ENCODE results near the gene CLIC5.
A peak's percentile ranks its signal among the peaks of the same experiment; 100 is the strongest.

The CLIC5 gene

DNA sequence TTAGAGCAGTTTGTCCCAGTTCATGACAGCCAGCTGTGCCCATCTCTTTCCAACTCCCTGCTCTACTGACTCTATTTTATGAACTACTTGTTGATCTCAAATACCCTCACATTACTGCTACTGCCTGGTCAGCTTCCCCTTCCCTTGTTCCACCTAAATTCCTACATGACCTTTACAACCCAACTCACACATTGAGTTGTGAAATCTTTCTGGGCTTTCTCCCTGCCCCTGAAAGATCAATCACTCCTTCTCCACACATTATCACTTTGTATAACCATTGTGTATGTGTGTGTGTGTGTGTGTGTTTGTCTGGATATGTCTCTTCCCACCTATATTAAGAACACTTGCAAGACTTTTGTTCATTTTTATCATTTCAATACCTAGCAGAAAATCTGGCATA, 42.1 kb upstream of the CLIC5 start:
- Histone ChIP-seq H3K27ac (ENCODE audit: low read depth, low read length) (no peak overlapping the region), H3K4me1 (ENCODE audit: control insufficient read depth, low read depth, low read length) (no peaks in the 10 kb centered on the region), H3K79me1 (ENCODE audit: low read length) (no peaks in the 10 kb centered on the region), H3K4ac (ENCODE audit: low read depth, low read length) (no peak overlapping the region), H4K8ac (ENCODE audit: low read depth, low read length) (no peak overlapping the region), H3K27me3 (ENCODE audit: insufficient read depth, low read length, poor library complexity) (no peaks in the 10 kb centered on the region), H3K4me2 (ENCODE audit: low read length) (no peak overlapping the region), H3K4me3 (ENCODE audit: low read length) (no peak overlapping the region), H3K56ac (ENCODE audit: low read length) (no peak overlapping the region), H3K23ac (ENCODE audit: low read length) (no peak overlapping the region), H3K79me2 (ENCODE audit: control insufficient read depth, insufficient read depth, low read length) (no peaks in the 10 kb centered on the region), H2AK5ac (ENCODE audit: low read length) (no peak overlapping the region), H3K36me3 (ENCODE audit: control insufficient read depth, insufficient read depth, low read length) (no peaks in the 10 kb centered on the region), H3K9ac (ENCODE audit: low read length) (no peak overlapping the region), H2BK15ac (replicated peaks; ENCODE audit: low read depth) (no peak overlapping the region), H4K5ac (ENCODE audit: low read length) (no peak overlapping the region), H2BK120ac (ENCODE audit: low read depth, low read length) (no peak overlapping the region), H2BK5ac (ENCODE audit: low read length) (no peak overlapping the region), H3K18ac (ENCODE audit: low read length) (no peak overlapping the region)
- DNase-seq = no peak

DNA sequence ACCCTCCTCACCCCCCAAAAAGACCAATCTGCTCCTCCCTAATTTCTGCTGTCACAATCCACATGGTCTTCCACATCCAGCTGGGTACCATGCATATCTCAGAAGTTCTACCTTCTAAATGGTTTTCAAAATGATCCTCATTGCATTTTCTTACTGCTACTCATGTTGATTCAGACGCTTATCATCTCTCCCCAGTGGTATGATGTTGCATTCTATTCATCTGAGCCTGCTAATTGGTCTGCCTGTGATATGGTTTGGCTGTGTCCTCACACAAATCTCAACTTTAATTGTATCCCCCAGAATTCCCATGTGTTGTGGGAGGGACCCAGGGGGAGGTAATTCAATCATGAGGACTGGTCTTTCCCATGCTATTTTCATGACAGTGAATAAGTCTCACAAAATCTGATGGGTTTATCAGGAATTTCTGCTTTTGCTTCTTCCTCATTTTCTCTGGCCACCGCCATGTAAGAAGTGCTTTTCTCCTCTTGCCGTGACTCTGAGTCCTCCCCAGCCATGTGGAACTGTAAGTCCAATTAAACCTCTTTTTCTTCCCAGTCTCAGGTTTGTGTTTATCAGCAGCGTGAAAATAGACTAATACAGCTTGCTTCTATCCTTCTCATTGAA, 41.4 kb upstream of the CLIC5 start:
- H3K18ac ChIP-seq (ENCODE audit: low read length) = no peak overlapping the region
- no peaks in the 10 kb centered on the region for H3K27me3 ChIP-seq (ENCODE audit: insufficient read depth, low read length, poor library complexity)
- peak; percentile 23 for DNase-seq
- no peaks in the 10 kb centered on the region for H3K36me3 ChIP-seq (ENCODE audit: control insufficient read depth, insufficient read depth, low read length)
- H2BK15ac ChIP-seq (replicated peaks; ENCODE audit: low read depth) = no peak overlapping the region
- no peak overlapping the region for H2BK120ac ChIP-seq (ENCODE audit: low read depth, low read length)
- H4K5ac ChIP-seq (ENCODE audit: low read length) = no peak overlapping the region
- no peak overlapping the region for H2AK5ac ChIP-seq (ENCODE audit: low read length)
- no peaks in the 10 kb centered on the region for H3K79me2 ChIP-seq (ENCODE audit: control insufficient read depth, insufficient read depth, low read length)
- H2BK5ac ChIP-seq (ENCODE audit: low read length) = no peak overlapping the region
- H3K23ac ChIP-seq (ENCODE audit: low read length) = no peak overlapping the region
- H3K4me3 ChIP-seq (ENCODE audit: low read length) = no peak overlapping the region
- no peak overlapping the region for H3K4me2 ChIP-seq (ENCODE audit: low read length)
- H3K4ac ChIP-seq (ENCODE audit: low read depth, low read length) = no peak overlapping the region
- no peaks in the 10 kb centered on the region for H3K4me1 ChIP-seq (ENCODE audit: control insufficient read depth, low read depth, low read length)
- H4K8ac ChIP-seq (ENCODE audit: low read depth, low read length) = no peak overlapping the region
- no CpG with 5 or more reads among the region's 4 CpGs for WGBS (ENCODE audit: extremely low coverage, insufficient coverage, low lambda C conversion rate)
- no peaks in the 10 kb centered on the region for H3K79me1 ChIP-seq (ENCODE audit: low read length)
- no peak overlapping the region for H3K9ac ChIP-seq (ENCODE audit: low read length)
- H3K27ac ChIP-seq (ENCODE audit: low read depth, low read length) = no peak overlapping the region
- no peak overlapping the region for H3K56ac ChIP-seq (ENCODE audit: low read length)

DNA sequence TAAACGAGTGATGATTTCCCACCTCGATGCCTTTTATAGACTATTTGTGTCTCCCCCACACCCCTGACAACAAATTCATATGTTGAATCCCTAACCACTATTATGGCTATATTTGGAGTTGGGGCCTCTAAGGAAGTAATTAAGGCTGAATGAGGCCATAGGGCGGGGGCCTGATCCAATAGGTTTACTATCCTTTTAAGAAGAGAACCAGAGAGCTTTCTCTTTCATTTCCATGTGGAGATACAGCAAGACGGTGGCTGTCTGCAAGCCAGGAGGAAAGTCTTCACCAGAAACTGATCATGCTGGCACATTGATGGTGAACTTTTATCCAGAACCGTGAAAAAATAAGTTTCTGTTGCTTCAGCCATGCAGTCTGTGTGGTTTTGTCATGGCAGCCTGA, 38.9 kb upstream of the CLIC5 start:
- no peak overlapping the region for H3K4me2 ChIP-seq (ENCODE audit: low read length)
- WGBS (ENCODE audit: extremely low coverage, insufficient coverage, low lambda C conversion rate) = no CpG with 5 or more reads among the region's 5 CpGs

DNA sequence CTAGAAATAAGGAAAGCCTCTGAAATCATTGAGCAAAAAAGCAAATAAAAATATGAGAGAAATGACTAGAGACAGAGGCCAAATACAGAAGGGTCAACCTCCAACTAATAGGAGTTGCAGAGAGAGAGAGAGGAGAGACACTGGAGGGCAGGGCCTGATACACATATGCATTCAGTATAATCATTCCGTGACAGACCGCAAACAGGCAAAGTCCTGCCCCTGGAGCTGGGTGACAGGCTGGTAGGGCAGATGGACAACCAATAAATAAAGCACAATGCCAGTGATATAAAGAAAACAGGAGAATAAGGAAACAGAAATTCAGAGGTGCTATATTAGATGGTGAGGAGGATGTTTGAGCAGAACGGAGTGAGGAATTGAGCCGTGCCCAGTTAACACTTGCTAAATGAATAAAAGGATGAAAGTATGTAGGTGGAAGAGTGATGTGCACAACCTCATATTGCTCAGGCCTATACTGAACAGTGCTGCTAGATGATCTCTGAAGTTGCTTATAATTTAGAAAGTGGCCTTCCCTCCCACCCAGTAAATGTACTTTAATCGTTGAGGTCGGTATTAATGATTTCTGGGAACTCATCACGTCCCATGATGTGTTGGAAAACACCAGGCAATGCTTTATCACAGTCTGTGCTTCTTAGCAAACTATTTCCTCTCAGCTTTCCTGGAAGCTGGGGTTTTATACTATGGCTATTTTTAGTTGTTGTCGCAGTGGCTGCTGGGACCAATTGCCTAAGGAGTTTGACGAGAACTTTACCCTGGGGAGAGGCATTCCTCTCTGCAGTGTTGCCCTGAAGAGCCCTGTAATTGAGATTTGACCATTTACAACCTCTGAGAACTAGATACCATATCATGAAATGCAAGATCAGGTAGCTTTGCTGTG, 37.6 kb upstream of the CLIC5 start:
- Histone ChIP-seq H3K9ac (ENCODE audit: low read length) (no peak overlapping the region), H3K56ac (ENCODE audit: low read length) (no peak overlapping the region), H3K4ac (ENCODE audit: low read depth, low read length) (no peak overlapping the region), H3K4me2 (ENCODE audit: low read length) (no peak overlapping the region), H3K27me3 (ENCODE audit: insufficient read depth, low read length, poor library complexity) (no peaks in the 10 kb centered on the region), H2AK5ac (ENCODE audit: low read length) (no peak overlapping the region), H3K18ac (ENCODE audit: low read length) (no peak overlapping the region), H3K27ac (ENCODE audit: low read depth, low read length) (no peak overlapping the region), H2BK120ac (ENCODE audit: low read depth, low read length) (no peak overlapping the region), H4K5ac (ENCODE audit: low read length) (no peak overlapping the region), H4K8ac (ENCODE audit: low read depth, low read length) (no peak overlapping the region), H2BK5ac (ENCODE audit: low read length) (no peak overlapping the region), H2BK15ac (replicated peaks; ENCODE audit: low read depth) (no peak overlapping the region), H3K4me3 (ENCODE audit: low read length) (no peak overlapping the region), H3K23ac (ENCODE audit: low read length) (no peak overlapping the region), H3K79me2 (ENCODE audit: control insufficient read depth, insufficient read depth, low read length) (no peaks in the 10 kb centered on the region), H3K36me3 (ENCODE audit: control insufficient read depth, insufficient read depth, low read length) (no peaks in the 10 kb centered on the region), H3K4me1 (ENCODE audit: control insufficient read depth, low read depth, low read length) (peaks cover 9% of the 10 kb centered on the region), H3K79me1 (ENCODE audit: low read length) (no peaks in the 10 kb centered on the region)
- no CpG with 5 or more reads among the region's 9 CpGs for WGBS (ENCODE audit: extremely low coverage, insufficient coverage, low lambda C conversion rate)
- DNase-seq = no peak

More for the DNA sequence above, 38.9 kb upstream of the CLIC5 start:
- Histone ChIP-seq H3K36me3 (ENCODE audit: control insufficient read depth, insufficient read depth, low read length) (no peaks in the 10 kb centered on the region), H2BK15ac (replicated peaks; ENCODE audit: low read depth) (no peak overlapping the region), H3K4me1 (ENCODE audit: control insufficient read depth, low read depth, low read length) (peaks cover 4% of the 10 kb centered on the region), H3K4me3 (ENCODE audit: low read length) (no peak overlapping the region), H3K79me1 (ENCODE audit: low read length) (no peaks in the 10 kb centered on the region), H3K56ac (ENCODE audit: low read length) (no peak overlapping the region), H2BK120ac (ENCODE audit: low read depth, low read length) (no peak overlapping the region), H4K8ac (ENCODE audit: low read depth, low read length) (no peak overlapping the region), H3K27ac (ENCODE audit: low read depth, low read length) (no peak overlapping the region), H3K23ac (ENCODE audit: low read length) (no peak overlapping the region), H3K9ac (ENCODE audit: low read length) (no peak overlapping the region), H3K27me3 (ENCODE audit: insufficient read depth, low read length, poor library complexity) (no peaks in the 10 kb centered on the region), H3K18ac (ENCODE audit: low read length) (no peak overlapping the region), H4K5ac (ENCODE audit: low read length) (no peak overlapping the region), H2BK5ac (ENCODE audit: low read length) (no peak overlapping the region), H3K4ac (ENCODE audit: low read depth, low read length) (no peak overlapping the region), H3K79me2 (ENCODE audit: control insufficient read depth, insufficient read depth, low read length) (no peaks in the 10 kb centered on the region), H2AK5ac (ENCODE audit: low read length) (no peak overlapping the region)
- no peak for DNase-seq

DNA sequence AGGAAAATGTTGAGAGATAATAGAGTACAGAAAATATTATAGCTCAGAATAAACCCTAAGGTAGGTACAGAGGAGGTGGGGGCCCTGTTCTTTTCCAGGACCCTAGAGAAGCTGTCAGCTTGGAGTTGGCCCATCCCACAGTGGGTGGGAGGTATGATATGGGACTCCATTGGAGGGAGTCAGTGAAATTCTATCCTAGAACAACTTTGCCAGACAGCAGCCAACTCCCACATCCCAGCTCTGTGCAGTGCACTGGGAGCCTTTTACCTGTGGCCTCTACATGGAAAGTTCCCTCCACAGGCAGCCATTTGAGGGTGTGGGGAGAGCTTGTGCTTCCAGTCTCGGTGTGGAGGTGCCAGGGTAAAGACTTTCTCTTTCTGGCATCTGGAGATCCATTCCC, 36.8 kb upstream of the CLIC5 start:
- Histone ChIP-seq H3K23ac (ENCODE audit: low read length) (no peak overlapping the region), H2BK5ac (ENCODE audit: low read length) (no peak overlapping the region), H3K79me1 (ENCODE audit: low read length) (no peaks in the 10 kb centered on the region), H3K79me2 (ENCODE audit: control insufficient read depth, insufficient read depth, low read length) (no peaks in the 10 kb centered on the region), H3K4me1 (ENCODE audit: control insufficient read depth, low read depth, low read length) (peaks cover 10% of the 10 kb centered on the region), H3K36me3 (ENCODE audit: control insufficient read depth, insufficient read depth, low read length) (no peaks in the 10 kb centered on the region), H2AK5ac (ENCODE audit: low read length) (no peak overlapping the region), H3K4ac (ENCODE audit: low read depth, low read length) (no peak overlapping the region), H2BK120ac (ENCODE audit: low read depth, low read length) (no peak overlapping the region), H4K5ac (ENCODE audit: low read length) (no peak overlapping the region), H3K9ac (ENCODE audit: low read length) (no peak overlapping the region), H3K27me3 (ENCODE audit: insufficient read depth, low read length, poor library complexity) (no peaks in the 10 kb centered on the region), H4K8ac (ENCODE audit: low read depth, low read length) (no peak overlapping the region), H3K27ac (ENCODE audit: low read depth, low read length) (no peak overlapping the region), H3K18ac (ENCODE audit: low read length) (no peak overlapping the region), H2BK15ac (replicated peaks; ENCODE audit: low read depth) (no peak overlapping the region), H3K4me2 (ENCODE audit: low read length) (no peak overlapping the region), H3K56ac (ENCODE audit: low read length) (no peak overlapping the region), H3K4me3 (ENCODE audit: low read length) (no peak overlapping the region)
- DNase-seq = no peak
- WGBS (ENCODE audit: extremely low coverage, insufficient coverage, low lambda C conversion rate) = no CpG with 5 or more reads among the region's 1 CpG

DNA sequence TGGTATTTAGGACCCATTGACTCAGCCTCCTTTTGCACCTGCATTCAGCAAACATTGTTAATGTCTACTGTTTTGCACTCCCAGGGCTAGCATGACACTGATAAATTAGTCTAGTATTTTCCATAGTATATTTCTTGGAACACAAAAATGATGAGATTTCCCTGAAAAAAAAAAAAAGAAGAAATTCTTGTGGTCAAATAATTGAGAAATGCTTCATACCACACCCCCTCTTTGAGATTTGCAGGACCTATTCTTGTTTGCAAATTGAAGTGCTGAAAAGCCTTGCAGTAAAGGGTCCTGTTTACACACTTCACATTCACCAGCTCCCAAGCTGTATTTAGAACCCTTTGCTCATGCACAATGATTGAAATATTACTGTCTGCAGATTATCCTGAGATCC, 36.3 kb upstream of the CLIC5 start:
- H2AK5ac ChIP-seq (ENCODE audit: low read length) = no peak overlapping the region
- no peak overlapping the region for H2BK15ac ChIP-seq (replicated peaks; ENCODE audit: low read depth)
- H3K18ac ChIP-seq (ENCODE audit: low read length) = no peak overlapping the region
- H3K36me3 ChIP-seq (ENCODE audit: control insufficient read depth, insufficient read depth, low read length) = no peaks in the 10 kb centered on the region
- no peak overlapping the region for H2BK5ac ChIP-seq (ENCODE audit: low read length)
- H3K4me3 ChIP-seq (ENCODE audit: low read length) = no peak overlapping the region
- H3K4ac ChIP-seq (ENCODE audit: low read depth, low read length) = no peak overlapping the region
- no peaks in the 10 kb centered on the region for H3K79me2 ChIP-seq (ENCODE audit: control insufficient read depth, insufficient read depth, low read length)
- DNase-seq = no peak
- H3K4me2 ChIP-seq (ENCODE audit: low read length) = no peak overlapping the region
- no peaks in the 10 kb centered on the region for H3K79me1 ChIP-seq (ENCODE audit: low read length)
- H3K56ac ChIP-seq (ENCODE audit: low read length) = no peak overlapping the region
- H2BK120ac ChIP-seq (ENCODE audit: low read depth, low read length) = no peak overlapping the region
- H4K8ac ChIP-seq (ENCODE audit: low read depth, low read length) = no peak overlapping the region
- no peak overlapping the region for H3K27ac ChIP-seq (ENCODE audit: low read depth, low read length)
- no peak overlapping the region for H3K9ac ChIP-seq (ENCODE audit: low read length)
- H3K27me3 ChIP-seq (ENCODE audit: insufficient read depth, low read length, poor library complexity) = no peaks in the 10 kb centered on the region
- H3K23ac ChIP-seq (ENCODE audit: low read length) = no peak overlapping the region
- H4K5ac ChIP-seq (ENCODE audit: low read length) = no peak overlapping the region
- H3K4me1 ChIP-seq (ENCODE audit: control insufficient read depth, low read depth, low read length) = peaks cover 10% of the 10 kb centered on the region

Measured in mesendoderm (in vitro differentiated cells).